Testis (tissue), 3 donors: ENCODE measurements around the gene HOXC11. TPM values are rescaled to one million over a fixed set of nuclear protein-coding genes. Genes with fewer than 3 reads are reported as not detected.

Experiments
- DNase-seq: peaks from one replicate; pipeline ENCODE4 v3.0.0-alpha.2; 2019
- H3K27ac ChIP-seq, 2 donors: fragments of 200-600 bp; sonication (generic); one replicate each; pipeline ENCODE4 v1.5.1; 2019
- H3K27me3 ChIP-seq: fragments of 200-600 bp; sonication (generic); one replicate; pipeline ENCODE4 v1.5.1; 2019
- H3K36me3 ChIP-seq: fragments of 200-600 bp; sonication (generic); one replicate; pipeline ENCODE4 v1.5.1; 2017; ENCODE audit warnings: low read depth; ENCODE audit errors: missing control alignments
- H3K4me1 ChIP-seq: fragments of 200-600 bp; sonication (generic); one replicate; pipeline ENCODE4 v1.5.1; 2019
- H3K4me3 ChIP-seq, 2 donors: fragments of 200-600 bp; sonication (generic); one replicate each; pipeline ENCODE4 v1.5.1; 2017 to 2019
- H3K9me3 ChIP-seq: fragments of 200-600 bp; sonication (generic); one replicate; pipeline ENCODE4 v1.5.1; 2017
- CTCF ChIP-seq, 3 experiments: fragments of 450-650 bp in 2 of 3; fragments of 200-600 bp in 1 of 3; sonication (generic) in 1 of 3; IDR thresholded peaks; one replicate each; pipeline ENCODE4 v1.5.1; 2016 to 2019; ENCODE audit warnings: antibody characterized with exemption in 3 of 3, mild to moderate bottlenecking in 2 of 3, moderate library complexity in 1 of 3
- POLR2A ChIP-seq: fragments of 450-650 bp; IDR thresholded peaks from one replicate; pipeline ENCODE4 v1.6.1; 2017; ENCODE audit warnings: antibody characterized with exemption, mild to moderate bottlenecking, moderate library complexity
- WGBS, 2 donors: methylation state at CpG; one replicate each; pipeline ENCODE4 v1.1.5; 2018; 5-methylcytosine and 5-hydroxymethylcytosine counted together
- intact Hi-C: fragments of 100-400 bp; cut with DNase I; formaldehyde crosslinking; loops from one replicate; pipeline ENCODE4 v1.15.1; 2023; ENCODE audit warnings: low total_unique reads
- polyA plus RNA-seq: library from polyadenylated mRNA; stranded (reverse); fragments of 350-450 nt; fragmentation: Illumina TruSeq; extraction: RNeasy Lipid Tissue Mini Kit (QIAGEN cat#74804); gene quantifications from one replicate; pipeline ENCODE4 v1.2.3, GENCODE V29; 2014; ENCODE audit warnings: low read depth, low replicate concordance; ENCODE audit not compliant: insufficient read depth
- total RNA-seq, 2 donors: library from RNA; depleted of rRNA; stranded (reverse); fragments of >200 nt; gene quantifications; one replicate each; pipeline ENCODE4 v1.2.3, GENCODE V29; 2016

The HOXC11 gene
- total and polyA plus RNA-seq, 3 donors from 2014 or later = 0.18 to 1.1 (median 0.25) TPM

- Histone ChIP-seq H3K36me3 (no peaks in the 10 kb centered on the region), H3K9me3 (no peaks in the 10 kb centered on the region), H3K27ac (no peak overlapping the region), H3K4me1 (peaks cover 40% of the 10 kb centered on the region), H3K4me3 (no peak overlapping the region), H3K27me3 (peaks cover 3% of the 10 kb centered on the region)
- TF ChIP-seq CTCF (IDR thresholded peaks at IDR 0.05) = no peak
- TF ChIP-seq POLR2A = no peak
- intact Hi-C loops = no loop called here
- WGBS, 2 donors = 32 to 34% methylated on average over 8 to 11 of the region's 11 CpGs
- no peak for DNase-seq
Observed at GRCh38 chr12:53998110-53998899, 25.4 kb downstream of the HOXC11 start.

- WGBS, 2 donors = 16 to 18% methylated on average over 13 of the region's 13 CpGs
- H3K27ac ChIP-seq = no peak overlapping the region
- TF ChIP-seq CTCF (IDR thresholded peaks at IDR 0.05) = no peak
- TF ChIP-seq POLR2A = no peak
- no peaks in the 10 kb centered on the region for H3K36me3 ChIP-seq
- H3K4me1 ChIP-seq = peaks cover 40% of the 10 kb centered on the region
- H3K4me3 ChIP-seq = no peak overlapping the region
- peaks cover 3% of the 10 kb centered on the region for H3K27me3 ChIP-seq
- no peaks in the 10 kb centered on the region for H3K9me3 ChIP-seq
- intact Hi-C loops = no loop called here
- no peak for DNase-seq
Observed at GRCh38 chr12:53998900-53999236, 25.9 kb downstream of the HOXC11 start.

GRCh38 chr12:53999559-54000115, 26.7 kb downstream of the HOXC11 start:
- DNase-seq = peak; percentile 80
- no peaks in the 10 kb centered on the region for H3K27me3 ChIP-seq
- H3K4me3 ChIP-seq = peak overlapping the region; percentile 59 to 72
- 1 to 3% methylated on average over 35 of the region's 35 CpGs for WGBS, 2 donors
- no peaks in the 10 kb centered on the region for H3K9me3 ChIP-seq
- peaks cover 34% of the 10 kb centered on the region for H3K4me1 ChIP-seq
- intact Hi-C loops = loop anchor here (5.0 kb wide), 1 partner anchor 208 kb away; no protein-coding TSS in a partner anchor
- H3K36me3 ChIP-seq = no peaks in the 10 kb centered on the region
- TF ChIP-seq POLR2A (no peak), CTCF (IDR thresholded peaks at IDR 0.05) (no peak)
- H3K27ac ChIP-seq = peak overlapping the region; percentile 37 to 64

GRCh38 chr12:54000116-54001114, 27.5 kb downstream of the HOXC11 start, which contains the start of gene HOXC9:
TSS of gene HOXC9 (plus strand) at chr12:54000161. CDS start at chr12:54000189, 28 bp downstream.
- DNase-seq = no peak
- WGBS, 2 donors = 2 to 4% methylated on average over 45 to 87 of the region's 87 CpGs
- TF ChIP-seq CTCF (IDR thresholded peaks at IDR 0.05) (no peak), POLR2A (no peak)

More at GRCh38 chr12:54000116-54001114, 27.5 kb downstream of the HOXC11 start, which contains the start of gene HOXC9:
- H3K9me3 ChIP-seq = no peaks in the 10 kb centered on the region
- intact Hi-C loops = loop anchor here (5.0 kb wide), 1 partner anchor 207 kb away; no protein-coding TSS in a partner anchor
- peak within 1 kb of the TSS; percentile 59 to 72 for H3K4me3 ChIP-seq
- peaks cover 28% of the 10 kb centered on the region for H3K4me1 ChIP-seq
- peak within 1 kb of the TSS; percentile 37 to 64 for H3K27ac ChIP-seq
- no peaks in the 10 kb centered on the region for H3K36me3 ChIP-seq
- no peaks in the 10 kb centered on the region for H3K27me3 ChIP-seq
